ENCODE results near the gene KDF1. TPM values are rescaled to one million over a fixed set of nuclear protein-coding genes. Genes with fewer than 3 reads are reported as not detected.
A peak's percentile ranks its signal among the peaks of the same experiment; 100 is the strongest.
"Not testable (repeated sequence)": the region's sequence is repeated elsewhere in the genome, so short reads cannot be mapped to it uniquely, and the experiment has no call there.

The KDF1 gene
- total and polyA plus RNA-seq, 4 experiments from 2014 or later: 2.2 to 4.6 (median 3.5) TPM

DNA sequence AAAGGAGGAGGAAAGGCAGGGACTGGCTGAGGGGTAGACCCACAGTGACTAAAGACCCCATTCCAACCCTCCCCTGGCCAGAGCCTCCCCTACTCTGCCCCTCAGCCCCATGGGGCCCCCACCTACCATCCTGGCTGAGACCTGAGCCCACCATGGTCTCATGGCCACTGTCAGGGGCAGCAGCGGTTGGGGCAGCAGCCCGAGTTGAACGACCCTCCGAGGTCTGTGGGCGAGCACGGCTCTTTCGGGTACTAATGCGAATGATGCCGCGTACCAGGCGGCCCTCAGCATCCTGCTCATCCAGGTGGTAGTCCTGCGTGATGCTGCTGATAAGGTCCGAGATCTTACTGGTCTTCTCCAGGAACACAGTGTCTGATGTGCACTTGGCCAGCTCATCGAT, 9.1 kb downstream of the KDF1 start:
- no peak overlapping the region for H3K27ac Mint-ChIP-seq
- Histone ChIP-seq H3K36me3 (ENCODE audit: insufficient read depth, low read length) (no peaks in the 10 kb centered on the region), H3K4me1 (ENCODE audit: insufficient read depth, low read length) (no peaks in the 10 kb centered on the region), H3K4me3 (ENCODE audit: low read length in 2 of 2) (no peak overlapping the region), H3K27me3 (ENCODE audit: insufficient read depth, low read length) (no peaks in the 10 kb centered on the region), H3K9me3 (ENCODE audit: control insufficient read depth in 1 of 2, low read length in 2 of 2) (no peaks in the 10 kb centered on the region), H3K27ac (ENCODE audit: low read depth, low read length) (no peak overlapping the region)
- intact Hi-C loops (cut with micrococcal nuclease): no loop called here
- H3K4me1 Mint-ChIP-seq: no peaks in the 10 kb centered on the region
- no peaks in the 10 kb centered on the region for H3K27me3 Mint-ChIP-seq
- H3K36me3 Mint-ChIP-seq: peaks cover 15 to 25% of the 10 kb centered on the region in 2 donors
- ChIA-PET CTCF (ENCODE audit: partially characterized antibody) (interaction anchor here (1.3 kb wide), 1 partner anchor 9 kb away, joined by 3 read pairs; the partner anchor contains the start of gene KDF1), POLR2A (ENCODE audit: partially characterized antibody) (no interaction called here)
- DNase-seq: no peak
- no peaks in the 10 kb centered on the region for H3K9me3 Mint-ChIP-seq
- H3K4me3 Mint-ChIP-seq: no peak overlapping the region

DNA sequence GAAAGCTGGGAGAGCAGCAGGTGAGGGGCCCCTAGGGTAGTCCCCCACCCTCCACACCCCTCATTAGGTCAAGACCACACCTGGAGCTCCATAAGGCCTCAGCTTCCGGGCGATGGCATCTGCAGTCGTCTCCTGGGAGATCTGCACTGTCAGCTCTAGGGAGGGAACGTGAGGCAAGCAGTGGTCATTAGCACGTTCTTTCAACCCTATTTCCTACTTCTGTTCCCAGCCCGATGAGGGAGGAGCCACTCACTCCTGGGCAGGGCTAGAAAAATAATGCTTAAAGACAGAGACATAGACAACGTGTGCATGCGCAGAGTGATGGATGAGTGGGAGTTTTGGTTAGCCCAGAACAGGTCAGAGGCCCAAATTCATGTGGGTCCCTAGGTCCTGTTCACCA, 9.7 kb downstream of the KDF1 start:
- DNase-seq: no peak
- CTCF ChIA-PET (ENCODE audit: partially characterized antibody): no interaction called here
- Mint-ChIP-seq H3K4me3 (no peak overlapping the region), H3K36me3 (peaks cover 16 to 31% of the 10 kb centered on the region in 2 donors), H3K4me1 (no peaks in the 10 kb centered on the region), H3K27ac (peak overlapping the region in 1 of 7 donors; percentile 47), H3K9me3 (no peaks in the 10 kb centered on the region), H3K27me3 (no peaks in the 10 kb centered on the region)
- POLR2A ChIA-PET (ENCODE audit: partially characterized antibody): no interaction called here
- intact Hi-C loops (cut with micrococcal nuclease): no loop called here
- Histone ChIP-seq H3K4me3 (ENCODE audit: low read length in 2 of 2) (no peak overlapping the region), H3K36me3 (ENCODE audit: insufficient read depth, low read length) (peaks cover 6% of the 10 kb centered on the region), H3K4me1 (ENCODE audit: insufficient read depth, low read length) (no peaks in the 10 kb centered on the region), H3K27ac (ENCODE audit: low read depth, low read length) (no peak overlapping the region), H3K27me3 (ENCODE audit: insufficient read depth, low read length) (no peaks in the 10 kb centered on the region), H3K9me3 (ENCODE audit: control insufficient read depth in 1 of 2, low read length in 2 of 2) (no peaks in the 10 kb centered on the region)

DNA sequence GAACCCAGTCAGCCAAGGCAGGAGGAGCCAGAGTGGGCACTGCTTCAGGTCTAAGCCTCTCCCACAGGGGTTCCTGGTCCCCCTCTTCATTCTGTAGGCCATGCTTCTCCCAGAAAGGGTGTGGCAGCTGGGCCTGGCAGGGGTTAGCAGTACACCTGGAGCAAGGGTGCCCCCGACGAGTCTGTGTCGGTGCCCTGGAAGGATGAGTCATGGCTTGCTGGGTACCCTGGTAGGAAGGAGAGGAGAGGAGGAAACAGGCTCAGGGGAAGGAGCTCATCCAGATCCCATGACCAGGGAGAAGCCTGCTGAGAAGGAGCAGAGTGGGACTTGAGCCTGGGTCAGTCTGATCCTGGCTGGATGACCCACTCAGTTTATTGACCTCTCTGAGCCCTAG, 10.3 kb downstream of the KDF1 start:
- H3K36me3 ChIP-seq (ENCODE audit: insufficient read depth, low read length): peaks cover 12% of the 10 kb centered on the region
- H3K9me3 ChIP-seq (ENCODE audit: control insufficient read depth in 1 of 2, low read length in 2 of 2): no peaks in the 10 kb centered on the region
- no peak for DNase-seq
- H3K9me3 Mint-ChIP-seq: no peaks in the 10 kb centered on the region
- ChIA-PET POLR2A (ENCODE audit: partially characterized antibody) (interaction anchor here (0.8 kb wide), 1 partner anchor 9 kb away, joined by 3 read pairs; no protein-coding TSS in a partner anchor), CTCF (ENCODE audit: partially characterized antibody) (no interaction called here)
- no peak overlapping the region for H3K27ac ChIP-seq (ENCODE audit: low read depth, low read length)
- H3K27me3 ChIP-seq (ENCODE audit: insufficient read depth, low read length): no peaks in the 10 kb centered on the region
- intact Hi-C loops (cut with micrococcal nuclease): no loop called here
- H3K4me3 Mint-ChIP-seq: no peak overlapping the region
- no peak overlapping the region for H3K27ac Mint-ChIP-seq
- H3K4me3 ChIP-seq (ENCODE audit: low read length in 2 of 2): no peak overlapping the region
- H3K27me3 Mint-ChIP-seq: no peaks in the 10 kb centered on the region
- no peaks in the 10 kb centered on the region for H3K4me1 ChIP-seq (ENCODE audit: insufficient read depth, low read length)
- peaks cover 22 to 38% of the 10 kb centered on the region in 2 donors for H3K36me3 Mint-ChIP-seq
- H3K4me1 Mint-ChIP-seq: no peaks in the 10 kb centered on the region

DNA sequence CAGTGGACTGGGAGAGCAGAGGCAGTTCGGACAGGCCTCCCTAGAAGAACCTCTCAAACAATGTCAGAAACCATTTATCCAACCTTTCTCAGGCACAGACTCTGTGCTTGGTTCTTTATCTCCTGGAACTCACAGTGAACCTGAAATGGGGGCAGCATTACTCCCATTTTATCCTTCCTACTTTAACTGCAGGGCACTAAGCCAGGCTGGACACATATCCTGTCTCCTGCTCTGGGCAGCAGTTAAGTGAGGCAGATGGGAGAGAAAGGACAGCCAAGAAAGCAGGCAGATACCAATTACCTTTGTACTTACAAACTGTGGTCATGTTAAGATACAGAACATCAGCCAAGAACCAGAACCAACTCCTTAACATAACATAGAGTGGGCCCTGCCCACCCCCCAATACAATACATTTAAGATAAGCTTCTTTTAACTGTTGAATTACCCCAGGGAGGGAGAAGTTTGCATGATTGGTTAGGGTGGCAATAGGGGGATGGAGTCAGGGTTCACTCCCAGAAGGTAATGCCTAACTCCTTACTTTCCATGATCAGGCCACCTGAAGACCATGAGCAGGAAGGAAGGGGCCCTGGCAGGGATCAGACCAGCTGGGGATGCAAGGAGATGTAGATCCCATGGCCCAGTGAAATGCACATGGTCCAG, 10.9 kb downstream of the KDF1 start:
- Histone ChIP-seq H3K36me3 (ENCODE audit: insufficient read depth, low read length) (peaks cover 13% of the 10 kb centered on the region), H3K4me1 (ENCODE audit: insufficient read depth, low read length) (no peaks in the 10 kb centered on the region), H3K9me3 (ENCODE audit: control insufficient read depth in 1 of 2, low read length in 2 of 2) (no peaks in the 10 kb centered on the region), H3K27me3 (ENCODE audit: insufficient read depth, low read length) (no peaks in the 10 kb centered on the region), H3K27ac (ENCODE audit: low read depth, low read length) (no peak overlapping the region), H3K4me3 (ENCODE audit: low read length in 2 of 2) (no peak overlapping the region)
- Mint-ChIP-seq H3K9me3 (no peaks in the 10 kb centered on the region), H3K4me3 (no peak overlapping the region), H3K27me3 (no peaks in the 10 kb centered on the region), H3K4me1 (no peaks in the 10 kb centered on the region), H3K27ac (peak overlapping the region in 2 of 7 donors; percentile 3 to 52), H3K36me3 (peaks cover 23 to 41% of the 10 kb centered on the region in 2 donors)
- ChIA-PET POLR2A (ENCODE audit: partially characterized antibody) (interaction anchor here (0.8 kb wide), 1 partner anchor 9 kb away, joined by 3 read pairs; no protein-coding TSS in a partner anchor), CTCF (ENCODE audit: partially characterized antibody) (no interaction called here)
- DNase-seq: no peak
- intact Hi-C loops (cut with micrococcal nuclease): no loop called here

DNA sequence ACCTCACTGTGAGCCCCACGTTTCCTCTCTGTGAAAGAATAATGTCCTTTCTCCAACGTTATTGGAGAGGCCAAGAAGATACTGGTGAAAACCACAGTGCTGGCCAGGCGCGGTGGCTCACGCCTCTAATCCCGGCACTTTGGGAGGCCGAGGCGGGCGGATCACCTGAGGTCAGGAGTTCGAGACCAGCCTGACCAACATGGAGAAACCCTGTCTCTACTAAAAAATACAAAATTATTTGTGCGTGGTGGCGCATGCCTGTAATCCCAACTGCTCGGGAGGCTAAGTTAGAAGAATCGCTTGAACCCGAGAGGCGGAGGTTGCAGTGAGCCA, 11.6 kb downstream of the KDF1 start:
- not testable (repeated sequence) for H3K4me3 Mint-ChIP-seq

DNA sequence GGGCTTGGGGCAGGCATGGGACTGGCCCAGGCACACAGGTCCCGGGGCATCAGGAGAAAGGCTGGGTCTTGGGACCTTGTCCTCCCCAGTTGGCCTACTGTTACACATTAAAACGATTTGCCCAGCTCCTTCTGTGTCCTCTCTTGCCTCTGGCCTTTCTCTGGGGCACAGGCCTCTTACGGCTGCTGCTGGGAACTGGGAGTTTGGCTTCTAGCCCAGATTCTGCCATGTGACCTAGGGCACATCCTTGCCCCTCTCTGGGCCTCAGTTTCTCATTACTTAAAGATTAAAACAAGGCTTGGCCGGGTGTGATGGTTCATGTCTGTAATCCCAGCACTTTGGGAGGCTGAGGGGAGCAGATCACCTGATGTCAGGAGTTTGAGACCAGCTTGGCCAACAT, 14.0 kb downstream of the KDF1 start:
- H3K27ac Mint-ChIP-seq: no peak overlapping the region
- CTCF ChIA-PET (ENCODE audit: partially characterized antibody): no interaction called here

More for the DNA sequence above, 11.6 kb downstream of the KDF1 start:
- H3K4me1 Mint-ChIP-seq; H3K4me1 ChIP-seq (ENCODE audit: insufficient read depth, low read length); DNase-seq; H3K27ac ChIP-seq (ENCODE audit: low read depth, low read length); CTCF ChIA-PET (ENCODE audit: partially characterized antibody); H3K9me3 ChIP-seq (ENCODE audit: control insufficient read depth in 1 of 2, low read length in 2 of 2); intact Hi-C loops (cut with micrococcal nuclease); H3K27me3 ChIP-seq (ENCODE audit: insufficient read depth, low read length); H3K27ac Mint-ChIP-seq; H3K4me3 ChIP-seq (ENCODE audit: low read length in 2 of 2); H3K27me3 Mint-ChIP-seq; H3K9me3 Mint-ChIP-seq: not testable (repeated sequence)
- peaks cover 23 to 39% of the 10 kb centered on the region in 2 donors for H3K36me3 Mint-ChIP-seq
- H3K36me3 ChIP-seq (ENCODE audit: insufficient read depth, low read length): peaks cover 14% of the 10 kb centered on the region
- POLR2A ChIA-PET (ENCODE audit: partially characterized antibody): interaction anchor here (1.2 kb wide), 1 partner anchor 49 kb away, joined by 3 read pairs; the partner anchor contains the start of gene GPATCH3

DNA sequence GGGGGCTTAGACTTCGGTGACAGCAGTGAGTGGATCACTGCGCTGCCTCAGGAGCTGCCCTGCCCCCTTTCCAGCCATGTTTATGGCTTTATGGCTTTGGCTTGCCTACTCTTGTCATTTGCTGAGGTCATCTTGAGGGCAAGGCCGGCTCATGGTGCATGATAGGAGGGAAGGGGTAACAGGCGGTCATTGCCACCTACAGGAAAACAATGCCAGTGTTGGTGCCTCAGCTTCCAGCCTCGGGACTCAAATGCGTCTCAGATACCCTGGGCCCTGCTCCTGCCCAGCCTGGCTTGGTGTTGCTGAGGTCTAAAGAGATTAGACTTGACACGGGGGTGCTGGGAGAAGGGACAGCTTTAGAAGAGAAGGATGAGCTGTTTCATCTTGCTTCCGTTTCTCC, 14.5 kb downstream of the KDF1 start:
- H3K36me3 Mint-ChIP-seq: peaks cover 30 to 50% of the 10 kb centered on the region in 2 donors
- H3K4me1 ChIP-seq (ENCODE audit: insufficient read depth, low read length): no peaks in the 10 kb centered on the region
- CTCF ChIA-PET (ENCODE audit: partially characterized antibody): no interaction called here
- H3K4me3 ChIP-seq (ENCODE audit: low read length in 2 of 2): no peak overlapping the region
- no peak for DNase-seq
- peaks cover 41% of the 10 kb centered on the region for H3K36me3 ChIP-seq (ENCODE audit: insufficient read depth, low read length)
- no peaks in the 10 kb centered on the region for H3K27me3 Mint-ChIP-seq
- intact Hi-C loops (cut with micrococcal nuclease): no loop called here
- H3K9me3 ChIP-seq (ENCODE audit: control insufficient read depth in 1 of 2, low read length in 2 of 2): no peaks in the 10 kb centered on the region
- no peak overlapping the region for H3K4me3 Mint-ChIP-seq
- POLR2A ChIA-PET (ENCODE audit: partially characterized antibody): no interaction called here
- no peak overlapping the region for H3K27ac Mint-ChIP-seq
- no peaks in the 10 kb centered on the region for H3K4me1 Mint-ChIP-seq
- no peak overlapping the region for H3K27ac ChIP-seq (ENCODE audit: low read depth, low read length)
- no peaks in the 10 kb centered on the region for H3K9me3 Mint-ChIP-seq
- no peaks in the 10 kb centered on the region for H3K27me3 ChIP-seq (ENCODE audit: insufficient read depth, low read length)

More for the DNA sequence above, 14.0 kb downstream of the KDF1 start:
- POLR2A ChIA-PET (ENCODE audit: partially characterized antibody): no interaction called here
- no peaks in the 10 kb centered on the region for H3K4me1 ChIP-seq (ENCODE audit: insufficient read depth, low read length)
- Mint-ChIP-seq H3K4me1 (no peaks in the 10 kb centered on the region), H3K27me3 (no peaks in the 10 kb centered on the region), H3K9me3 (no peaks in the 10 kb centered on the region), H3K4me3 (no peak overlapping the region), H3K36me3 (peaks cover 32 to 48% of the 10 kb centered on the region in 2 donors)
- no peak overlapping the region for H3K4me3 ChIP-seq (ENCODE audit: low read length in 2 of 2)
- H3K9me3 ChIP-seq (ENCODE audit: control insufficient read depth in 1 of 2, low read length in 2 of 2): no peaks in the 10 kb centered on the region
- intact Hi-C loops (cut with micrococcal nuclease): no loop called here
- H3K36me3 ChIP-seq (ENCODE audit: insufficient read depth, low read length): peaks cover 38% of the 10 kb centered on the region
- H3K27ac ChIP-seq (ENCODE audit: low read depth, low read length): no peak overlapping the region
- no peak for DNase-seq
- no peaks in the 10 kb centered on the region for H3K27me3 ChIP-seq (ENCODE audit: insufficient read depth, low read length)

All from CD4-positive, alpha-beta memory T cell (primary cell).